HG03442 (cell line): ENCODE data around the gene NOSTRIN.
"Not testable (repeated sequence)": the region's sequence is repeated elsewhere in the genome, so short reads cannot be mapped to it uniquely, and the experiment has no call there.

Experiments used
- ATAC-seq: cut with Tn5 transposase; IDR thresholded peaks from one replicate; pipeline ENCODE4 v1.9.1; 2021; ENCODE audit warnings: mild to moderate bottlenecking, moderate library complexity; ENCODE audit not compliant: unreplicated experiment

The NOSTRIN gene

GRCh38 chr2:168789776-168790175 lies 12.7 kb upstream of the NOSTRIN start:
- no peak for ATAC-seq

- ATAC-seq, result no peak
Observed at GRCh38 chr2:168790226-168790902, 12.1 kb upstream of the NOSTRIN start.

GRCh38 chr2:168791140-168791539 lies 11.3 kb upstream of the NOSTRIN start:
- not testable (repeated sequence) for ATAC-seq

- no peak for ATAC-seq
Observed at GRCh38 chr2:168793596-168793995, 8.8 kb upstream of the NOSTRIN start.

- ATAC-seq, result no peak
Observed at GRCh38 chr2:168794968-168795367, 7.5 kb upstream of the NOSTRIN start.

GRCh38 chr2:168796090-168796577 lies 6.3 kb upstream of the NOSTRIN start:
- no peak for ATAC-seq

GRCh38 chr2:168796583-168797285 lies 5.7 kb upstream of the NOSTRIN start:
- ATAC-seq, result no peak

GRCh38 chr2:168797286-168797655 lies 5.2 kb upstream of the NOSTRIN start:
- ATAC-seq, result no peak

GRCh38 chr2:168798076-168798887 lies 4.2 kb upstream of the NOSTRIN start:
- ATAC-seq, result no peak

- no peak for ATAC-seq
Observed at GRCh38 chr2:168798888-168799410, 3.5 kb upstream of the NOSTRIN start.

- ATAC-seq, result no peak
Observed at GRCh38 chr2:168801471-168801870, 966 bp upstream of the NOSTRIN start.

GRCh38 chr2:168802859-168803725 lies 655 bp downstream of the NOSTRIN start:
- no peak for ATAC-seq

GRCh38 chr2:168804214-168804613 lies 1.8 kb downstream of the NOSTRIN start:
- ATAC-seq, result no peak

GRCh38 chr2:168805615-168806014 lies 3.2 kb downstream of the NOSTRIN start:
- ATAC-seq, result no peak

GRCh38 chr2:168809537-168809936 lies 7.1 kb downstream of the NOSTRIN start:
- no peak for ATAC-seq

GRCh38 chr2:168810235-168810634 lies 7.8 kb downstream of the NOSTRIN start:
- no peak for ATAC-seq

- no peak for ATAC-seq
Observed at GRCh38 chr2:168811696-168812095, 9.3 kb downstream of the NOSTRIN start.

- ATAC-seq, result no peak
Observed at GRCh38 chr2:168814046-168814445, 11.6 kb downstream of the NOSTRIN start.

- ATAC-seq, result no peak
Observed at GRCh38 chr2:168814939-168815907, 12.8 kb downstream of the NOSTRIN start.
